Measurements from ENCODE around the gene RNU7-1. TPM values are rescaled to one million over a fixed set of nuclear protein-coding genes. Genes with fewer than 3 reads are reported as not detected.

RNU7-1 gene
- total RNA-seq, 1 donor from 2014 or later = not detected

- peaks cover 1% of the 10 kb centered on the region for H3K4me1 Mint-ChIP-seq (ENCODE audit: low read depth)
- peaks cover 9% of the 10 kb centered on the region for H3K36me3 Mint-ChIP-seq (ENCODE audit: insufficient read depth)
- no peak for TF ChIP-seq CTCF (IDR thresholded peaks at IDR 0.05; ENCODE audit: unreplicated experiment)
- H3K27me3 Mint-ChIP-seq = no peaks in the 10 kb centered on the region
- no peak for DNase-seq (ENCODE audit: low spot score, unreplicated experiment)
- no peaks in the 10 kb centered on the region for H3K9me3 Mint-ChIP-seq (ENCODE audit: low read depth)
- no peak overlapping the region for H3K4me3 Mint-ChIP-seq (ENCODE audit: low read depth)
- H3K27ac Mint-ChIP-seq = peak overlapping the region; percentile 77
Measured at GRCh38 chr12:6954316-6955107, 10.9 kb downstream of the RNU7-1 start.

GRCh38 chr12:6955108-6956020, 11.7 kb downstream of the RNU7-1 start:
- Mint-ChIP-seq H3K9me3 (ENCODE audit: low read depth) (no peaks in the 10 kb centered on the region), H3K27ac (peak overlapping the region; percentile 37), H3K36me3 (ENCODE audit: insufficient read depth) (peaks cover 9% of the 10 kb centered on the region), H3K4me3 (ENCODE audit: low read depth) (no peak overlapping the region), H3K27me3 (no peaks in the 10 kb centered on the region), H3K4me1 (ENCODE audit: low read depth) (no peaks in the 10 kb centered on the region)
- no peak for TF ChIP-seq CTCF (IDR thresholded peaks at IDR 0.05; ENCODE audit: unreplicated experiment)
- DNase-seq (ENCODE audit: low spot score, unreplicated experiment) = no peak

GRCh38 chr12:6956021-6956727, 12.6 kb downstream of the RNU7-1 start:
- peaks cover under 1% of the 10 kb centered on the region for H3K4me1 Mint-ChIP-seq (ENCODE audit: low read depth)
- peak overlapping the region; percentile 54 for H3K27ac Mint-ChIP-seq
- no peaks in the 10 kb centered on the region for H3K27me3 Mint-ChIP-seq
- TF ChIP-seq CTCF (IDR thresholded peaks at IDR 0.05; ENCODE audit: unreplicated experiment) = no peak
- peaks cover 9% of the 10 kb centered on the region for H3K36me3 Mint-ChIP-seq (ENCODE audit: insufficient read depth)
- H3K4me3 Mint-ChIP-seq (ENCODE audit: low read depth) = no peak overlapping the region
- H3K9me3 Mint-ChIP-seq (ENCODE audit: low read depth) = no peaks in the 10 kb centered on the region
- no peak for DNase-seq (ENCODE audit: low spot score, unreplicated experiment)

GRCh38 chr12:6957151-6957701, 13.6 kb downstream of the RNU7-1 start:
- H3K27ac Mint-ChIP-seq = no peak overlapping the region

More at GRCh38 chr12:6957151-6957701, 13.6 kb downstream of the RNU7-1 start:
- H3K4me3 Mint-ChIP-seq (ENCODE audit: low read depth) = no peak overlapping the region
- H3K4me1 Mint-ChIP-seq (ENCODE audit: low read depth) = peaks cover 11% of the 10 kb centered on the region
- DNase-seq (ENCODE audit: low spot score, unreplicated experiment) = no peak
- TF ChIP-seq CTCF (IDR thresholded peaks at IDR 0.05; ENCODE audit: unreplicated experiment) = no peak
- no peaks in the 10 kb centered on the region for H3K27me3 Mint-ChIP-seq
- peaks cover 9% of the 10 kb centered on the region for H3K36me3 Mint-ChIP-seq (ENCODE audit: insufficient read depth)
- H3K9me3 Mint-ChIP-seq (ENCODE audit: low read depth) = no peaks in the 10 kb centered on the region

Data from progenitor cell of endocrine pancreas (in vitro differentiated cells).